ENCODE data around the gene PGF.
"Not testable (repeated sequence)": the region's sequence is repeated elsewhere in the genome, so short reads cannot be mapped to it uniquely, and the experiment has no call there.

Gene PGF

GRCh38 chr14:74955229-74956026, at the start of gene PGF:
PGF (minus strand) TSS chr14:74955597; CDS start chr14:74955242, 355 bp downstream.
- DNase-seq: no peak

GRCh38 chr14:75003250-75004027, 48.0 kb upstream of the PGF start:
- DNase-seq: no peak

- DNase-seq: peak; percentile 95
These were observed 47.2 kb upstream of the PGF start, which contains the start of gene EIF2B2 for GRCh38 chr14:75002392-75003249. EIF2B2 (plus strand) TSS chr14:75002921; CDS start chr14:75002991, 70 bp downstream.

- DNase-seq: no peak
These were observed 46.5 kb upstream of the PGF start for GRCh38 chr14:75001899-75002298.

GRCh38 chr14:75001261-75001660, 45.9 kb upstream of the PGF start:
- DNase-seq: no peak

- DNase-seq: not testable (repeated sequence)
These were observed 40.4 kb upstream of the PGF start for GRCh38 chr14:74995781-74996180.

GRCh38 chr14:74994182-74994581, 38.8 kb upstream of the PGF start:
- DNase-seq: not testable (repeated sequence)

- DNase-seq: no peak
These were observed 33.6 kb upstream of the PGF start for GRCh38 chr14:74988993-74989392.

GRCh38 chr14:74988131-74988530, 32.7 kb upstream of the PGF start:
- DNase-seq: peak; percentile 90

- no peak for DNase-seq
These were observed 30.4 kb upstream of the PGF start for GRCh38 chr14:74985806-74986205.

GRCh38 chr14:74985028-74985310, 29.6 kb upstream of the PGF start:
- no peak for DNase-seq

- DNase-seq: no peak
These were observed 29.0 kb upstream of the PGF start for GRCh38 chr14:74984236-74985027.

GRCh38 chr14:74983343-74983742, 27.9 kb upstream of the PGF start:
- no peak for DNase-seq

- DNase-seq: no peak
These were observed 27.3 kb upstream of the PGF start for GRCh38 chr14:74982661-74983060.

- no peak for DNase-seq
These were observed 26.4 kb upstream of the PGF start for GRCh38 chr14:74981833-74982232.

GRCh38 chr14:74981462-74981782, 26.0 kb upstream of the PGF start:
- no peak for DNase-seq

GRCh38 chr14:74980731-74981461, 25.5 kb upstream of the PGF start:
- peak; percentile 84 for DNase-seq

- DNase-seq: no peak
These were observed 25.0 kb upstream of the PGF start for GRCh38 chr14:74980398-74980730.

- peak; percentile 96 for DNase-seq
These were observed 24.3 kb upstream of the PGF start for GRCh38 chr14:74979442-74980397.

GRCh38 chr14:74979029-74979428, 23.6 kb upstream of the PGF start:
- no peak for DNase-seq

GRCh38 chr14:74978416-74978947, 23.1 kb upstream of the PGF start:
- no peak for DNase-seq
